Measurements from ENCODE around the gene SAMD9L. TPM values are rescaled to one million over a fixed set of nuclear protein-coding genes. Genes with fewer than 3 reads are reported as not detected.

SAMD9L gene
- total RNA-seq, 2 experiments from 2014 or later, result 4.6 to 10.8 TPM

- Histone ChIP-seq H3K36me3 (ENCODE audit: insufficient read depth, low read length) (no peaks in the 10 kb centered on the region), H3K4me3 (ENCODE audit: low read depth, low read length, poor library complexity, severe bottlenecking) (no peak overlapping the region), H3K79me2 (ENCODE audit: insufficient read depth, low read depth, low read length) (no peaks in the 10 kb centered on the region), H3K27ac (ENCODE audit: low read depth, low read length, poor library complexity, severe bottlenecking) (no peak overlapping the region), H3K4me1 (ENCODE audit: insufficient read depth, low read length, poor library complexity, severe bottlenecking) (peaks cover 6% of the 10 kb centered on the region), H3K9me2 (ENCODE audit: insufficient read depth, low read length) (no peaks in the 10 kb centered on the region), H4K20me1 (ENCODE audit: insufficient read depth, low read length) (no peaks in the 10 kb centered on the region), H3K9me3 (ENCODE audit: low read length) (peaks cover 9% of the 10 kb centered on the region; the same call in 1 of the 2 replicates), H3K4me2 (ENCODE audit: low read length) (no peak overlapping the region), H2AFZ (ENCODE audit: low read length) (no peak overlapping the region)
- ChIA-PET CTCF (ENCODE audit: unreplicated experiment) (no interaction called here), POLR2A (interaction anchor here (0.8 kb wide), 1 partner anchor 16 kb away, joined by 3 read pairs; no protein-coding TSS in a partner anchor)
- no peak for DNase-seq (ENCODE audit: low spot score)
- BruUV-seq (replicated peaks), result no TSS peak
- TF ChIP-seq, protein P1, sequence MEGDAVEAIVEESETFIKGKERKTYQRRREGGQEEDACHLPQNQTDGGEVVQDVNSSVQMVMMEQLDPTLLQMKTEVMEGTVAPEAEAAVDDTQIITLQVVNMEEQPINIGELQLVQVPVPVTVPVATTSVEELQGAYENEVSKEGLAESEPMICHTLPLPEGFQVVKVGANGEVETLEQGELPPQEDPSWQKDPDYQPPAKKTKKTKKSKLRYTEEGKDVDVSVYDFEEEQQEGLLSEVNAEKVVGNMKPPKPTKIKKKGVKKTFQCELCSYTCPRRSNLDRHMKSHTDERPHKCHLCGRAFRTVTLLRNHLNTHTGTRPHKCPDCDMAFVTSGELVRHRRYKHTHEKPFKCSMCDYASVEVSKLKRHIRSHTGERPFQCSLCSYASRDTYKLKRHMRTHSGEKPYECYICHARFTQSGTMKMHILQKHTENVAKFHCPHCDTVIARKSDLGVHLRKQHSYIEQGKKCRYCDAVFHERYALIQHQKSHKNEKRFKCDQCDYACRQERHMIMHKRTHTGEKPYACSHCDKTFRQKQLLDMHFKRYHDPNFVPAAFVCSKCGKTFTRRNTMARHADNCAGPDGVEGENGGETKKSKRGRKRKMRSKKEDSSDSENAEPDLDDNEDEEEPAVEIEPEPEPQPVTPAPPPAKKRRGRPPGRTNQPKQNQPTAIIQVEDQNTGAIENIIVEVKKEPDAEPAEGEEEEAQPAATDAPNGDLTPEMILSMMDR (conservative IDR thresholded peaks at IDR 0.05; ENCODE audit: low read length), result no peak
- no peak for TF ChIP-seq EZH2phosphoT487 (IDR thresholded peaks at IDR 0.05; ENCODE audit: borderline replicate concordance, low read depth, low read length)
- intact Hi-C loops (cut with micrococcal nuclease; ENCODE audit: unreplicated experiment), result no loop called here
These were observed 12.2 kb upstream of the SAMD9L start for GRCh38 chr7:93160410-93160809.

- DNase-seq (ENCODE audit: low spot score), result no peak
- no peaks in the 10 kb centered on the region for H3K79me2 ChIP-seq (ENCODE audit: insufficient read depth, low read depth, low read length)
- H3K9me3 ChIP-seq (ENCODE audit: low read length), result peaks cover 9% of the 10 kb centered on the region; the same call in 1 of the 2 replicates
- H3K36me3 ChIP-seq (ENCODE audit: insufficient read depth, low read length), result no peaks in the 10 kb centered on the region
- TF ChIP-seq EZH2phosphoT487 (IDR thresholded peaks at IDR 0.05; ENCODE audit: borderline replicate concordance, low read depth, low read length), result no peak
- TF ChIP-seq, protein P1 (conservative IDR thresholded peaks at IDR 0.05; ENCODE audit: low read length), result no peak
- no peak overlapping the region for H3K4me2 ChIP-seq (ENCODE audit: low read length)
- no TSS peak for BruUV-seq (replicated peaks)
- CTCF ChIA-PET (ENCODE audit: unreplicated experiment), result no interaction called here
- no peaks in the 10 kb centered on the region for H3K4me1 ChIP-seq (ENCODE audit: insufficient read depth, low read length, poor library complexity, severe bottlenecking)
- no peaks in the 10 kb centered on the region for H4K20me1 ChIP-seq (ENCODE audit: insufficient read depth, low read length)
- no peak overlapping the region for H2AFZ ChIP-seq (ENCODE audit: low read length)
- no peaks in the 10 kb centered on the region for H3K9me2 ChIP-seq (ENCODE audit: insufficient read depth, low read length)
- intact Hi-C loops (cut with micrococcal nuclease; ENCODE audit: unreplicated experiment), result no loop called here
- no peak overlapping the region for H3K27ac ChIP-seq (ENCODE audit: low read depth, low read length, poor library complexity, severe bottlenecking)
- POLR2A ChIA-PET, result interaction anchor here (0.6 to 1.0 kb wide), 3 partner anchors 15 to 1342 kb away, joined by 3 to 4 read pairs (median 3); no protein-coding TSS in a partner anchor
- no peak overlapping the region for H3K4me3 ChIP-seq (ENCODE audit: low read depth, low read length, poor library complexity, severe bottlenecking)
These were observed 11.3 kb upstream of the SAMD9L start for GRCh38 chr7:93159490-93159889.

GRCh38 chr7:93156884-93157283 lies 8.7 kb upstream of the SAMD9L start:
- Histone ChIP-seq H3K4me2 (ENCODE audit: low read length) (no peak overlapping the region), H3K9me2 (ENCODE audit: insufficient read depth, low read length) (no peaks in the 10 kb centered on the region), H3K4me3 (ENCODE audit: low read depth, low read length, poor library complexity, severe bottlenecking) (no peak overlapping the region), H2AFZ (ENCODE audit: low read length) (no peak overlapping the region), H3K27ac (ENCODE audit: low read depth, low read length, poor library complexity, severe bottlenecking) (no peak overlapping the region), H3K79me2 (ENCODE audit: insufficient read depth, low read depth, low read length) (no peaks in the 10 kb centered on the region), H3K9me3 (ENCODE audit: low read length) (no peaks in the 10 kb centered on the region), H3K4me1 (ENCODE audit: insufficient read depth, low read length, poor library complexity, severe bottlenecking) (no peaks in the 10 kb centered on the region), H3K36me3 (ENCODE audit: insufficient read depth, low read length) (no peaks in the 10 kb centered on the region), H4K20me1 (ENCODE audit: insufficient read depth, low read length) (no peaks in the 10 kb centered on the region)
- POLR2A ChIA-PET, result interaction anchor here (0.7 to 1.7 kb wide), 4 partner anchors 9 to 22 kb away, joined by 3 to 5 read pairs (median 4); no protein-coding TSS in a partner anchor
- DNase-seq (ENCODE audit: low spot score), result no peak
- CTCF ChIA-PET (ENCODE audit: unreplicated experiment), result no interaction called here
- intact Hi-C loops (cut with micrococcal nuclease; ENCODE audit: unreplicated experiment), result no loop called here
- TF ChIP-seq, protein P1 (conservative IDR thresholded peaks at IDR 0.05; ENCODE audit: low read length), result no peak
- TF ChIP-seq EZH2phosphoT487 (IDR thresholded peaks at IDR 0.05; ENCODE audit: borderline replicate concordance, low read depth, low read length), result no peak
- BruUV-seq (replicated peaks), result no TSS peak
